Endothelial cell of umbilical vein (primary cell): Measurements from ENCODE around the gene LANCL2. TPM values are rescaled to one million over a fixed set of nuclear protein-coding genes. Genes with fewer than 3 reads are reported as not detected.

Experiments
- BruUV-seq: library from RNA; stranded (reverse); fragments of 400-500 nt; replicated peaks from 2 replicates; lab custom pipeline; 2021; lab: Mats Ljungman, UMichigan
- CTCF ChIA-PET: fragments of 300-600, 350-600 bp; sonication (Branson Sonifier 250); formaldehyde crosslinking; loops from one replicate; lab custom pipeline; 2021; ENCODE audit warnings: antibody characterized with exemption, inconsistent platforms; lab: Charles Lee
- POLR2A ChIA-PET: fragments of 300-600, 350-600 bp; sonication (Branson Sonifier 250); formaldehyde crosslinking; loops from one replicate; lab custom pipeline; 2021; ENCODE audit warnings: antibody characterized with exemption, inconsistent platforms; lab: Charles Lee
- DNase-seq: peaks from one replicate; pipeline ENCODE4 v3.0.0-alpha.2; 2011; ENCODE audit warnings: low read depth, low spot score
- FAIRE-seq: peaks from 2 replicates; lab custom pipeline; 2011; peaks lifted over from hg19 to GRCh38; lab: Jason Lieb, UNC
- H2AFZ ChIP-seq: 2 replicates; pipeline ENCODE4 v1.6.0; 2012; ENCODE audit warnings: low read depth, low read length, control low read depth, inconsistent platforms
- H3K27ac ChIP-seq: 2 replicates; pipeline ENCODE4 v1.5.1; 2011; ENCODE audit warnings: low read depth, mild to moderate bottlenecking, control low read depth, low read length, moderate library complexity; ENCODE audit not compliant: insufficient read depth
- H3K27me3 ChIP-seq, 2 experiments: 2 replicates each; pipeline versions ENCODE4 v1.6.0 to v1.6.1; 2011; ENCODE audit warnings: low read length in 2 of 2, mixed read lengths in 1 of 2; ENCODE audit not compliant: control insufficient read depth in 2 of 2, insufficient read depth in 2 of 2
- H3K36me3 ChIP-seq, 2 experiments: 2 replicates in 1 of 2; 3 replicates in 1 of 2; pipeline ENCODE4 v1.5.1; 2011; ENCODE audit warnings: low read length in 2 of 2, mild to moderate bottlenecking in 1 of 2, moderate library complexity in 1 of 2; ENCODE audit not compliant: control insufficient read depth in 2 of 2, insufficient read depth in 2 of 2; ENCODE audit errors: extremely low read depth in 1 of 2
- H3K4me1 ChIP-seq: 3 replicates; pipeline ENCODE4 v1.5.1; 2011; ENCODE audit warnings: mild to moderate bottlenecking, low read length; ENCODE audit not compliant: control insufficient read depth, insufficient read depth; ENCODE audit errors: extremely low read depth
- H3K4me2 ChIP-seq: 2 replicates; pipeline ENCODE4 v1.6.1; 2011; ENCODE audit warnings: low read length, control low read depth, mixed read lengths; ENCODE audit not compliant: insufficient read depth
- H3K4me3 ChIP-seq, 3 experiments: fragments of 200-600 bp in 1 of 3; sonication (generic), shearing (Covaris generic) in 1 of 3; replicated peaks in 1 of 3; 2 replicates each; pipeline ENCODE4 v1.5.1; 2011 to 2016; ENCODE audit warnings: control low read depth in 3 of 3, low read length in 3 of 3, mild to moderate bottlenecking in 2 of 3, inconsistent platforms in 1 of 3, low read depth in 1 of 3, moderate library complexity in 1 of 3; ENCODE audit not compliant: insufficient read depth in 1 of 3
- H3K79me2 ChIP-seq: 2 replicates; pipeline ENCODE4 v1.6.0; 2012; ENCODE audit warnings: low read length, inconsistent platforms; ENCODE audit not compliant: control insufficient read depth, insufficient read depth
- H3K9ac ChIP-seq: replicated peaks from 2 replicates; pipeline ENCODE3; 2011; ENCODE audit warnings: low read length, control low read depth; ENCODE audit not compliant: insufficient read depth; ENCODE audit errors: extremely low read depth
- H3K9me1 ChIP-seq: replicated peaks from 3 replicates; pipeline ENCODE4 v1.6.0; 2011; ENCODE audit warnings: mild to moderate bottlenecking, low read length; ENCODE audit not compliant: control insufficient read depth, insufficient read depth; ENCODE audit errors: extremely low read depth
- H3K9me3 ChIP-seq: replicated peaks from 2 replicates; pipeline ENCODE4 v1.5.1; 2012; ENCODE audit warnings: low read length, inconsistent platforms; ENCODE audit not compliant: control insufficient read depth, insufficient read depth
- H4K20me1 ChIP-seq: replicated peaks from 2 replicates; pipeline ENCODE3; 2011; ENCODE audit warnings: mild to moderate bottlenecking, low read length; ENCODE audit not compliant: control insufficient read depth, insufficient read depth; ENCODE audit errors: extremely low read depth
- EZH2 ChIP-seq: IDR thresholded peaks from 2 replicates; pipeline ENCODE4 v1.6.1; 2012; ENCODE audit warnings: borderline replicate concordance, low read depth, mild to moderate bottlenecking, moderate library complexity, low read length, inconsistent platforms; ENCODE audit not compliant: severe bottlenecking
- FOS ChIP-seq: IDR thresholded peaks from 2 replicates; pipeline ENCODE4 v1.6.1; 2011; ENCODE audit warnings: mild to moderate bottlenecking, low read length, moderate library complexity, borderline replicate concordance; ENCODE audit not compliant: insufficient read depth
- GATA2 ChIP-seq: IDR thresholded peaks from 2 replicates; pipeline ENCODE4 v1.7.0; 2011; ENCODE audit warnings: low read depth, mild to moderate bottlenecking, moderate library complexity, mixed read lengths, low read length; ENCODE audit not compliant: insufficient read length, insufficient read depth
- JUN ChIP-seq: IDR thresholded peaks from 2 replicates; pipeline ENCODE4 v1.6.1; 2011; ENCODE audit warnings: borderline replicate concordance, low read depth; ENCODE audit not compliant: insufficient read length, insufficient read depth
- MYC ChIP-seq: IDR thresholded peaks from one replicate; pipeline ENCODE4 v1.6.1; 2011; ENCODE audit warnings: mild to moderate bottlenecking, low read depth, low read length
- POLR2A ChIP-seq: IDR thresholded peaks from 2 replicates; pipeline ENCODE4 v1.6.1; 2012; ENCODE audit warnings: low read depth, mild to moderate bottlenecking, control low read depth, low read length
- POLR2AphosphoS5 ChIP-seq: IDR thresholded peaks from 2 replicates; pipeline ENCODE4 v1.6.1; 2012; ENCODE audit warnings: low read depth, mild to moderate bottlenecking, control low read depth, low read length, moderate library complexity; ENCODE audit not compliant: insufficient read depth
- dilution Hi-C: fragments of 300-500 bp; cut with MboI; formaldehyde crosslinking; loops from one replicate; pipeline ENCODE4 v1.15.0; 2019; ENCODE audit warnings: low sequenced_read_pairs; ENCODE audit not compliant: extremely low pct_ligation_motif_present
- intact Hi-C: fragments of 100-400 bp; cut with micrococcal nuclease; formaldehyde crosslinking; loops from one replicate; pipeline ENCODE4 v1.10.0; 2022
- polyA plus RNA-seq, 4 experiments: library from polyadenylated mRNA; depleted of rRNA in 3 of 4; stranded (reverse) in 3 of 4; unstranded in 1 of 4; fragments of >200 nt; gene quantifications; 2 replicates each; pipeline versions ENCODE4 v1.2.1 to v1.2.3, GENCODE V29; 2011 to 2012; ENCODE audit warnings: missing spikeins in 1 of 4
- total RNA-seq: library from RNA; stranded (reverse); gene quantifications from 2 replicates; pipeline ENCODE4 v1.2.3, GENCODE V29; 2021
- TF ChIP-seq, protein P1 (sequence below): IDR thresholded peaks from 2 replicates; pipeline ENCODE4 v1.6.1; 2011; ENCODE audit not compliant: insufficient read depth, insufficient read length
- TF ChIP-seq, protein P2 (sequence below), 2 donors: IDR thresholded peaks; 1 replicate in 1 of 2; 2 replicates in 1 of 2; pipeline ENCODE4 v1.5.1; 2011; ENCODE audit warnings: low read length in 2 of 2, mild to moderate bottlenecking in 2 of 2, moderate library complexity in 2 of 2, control low read depth in 1 of 2, inconsistent platforms in 1 of 2, low read depth in 1 of 2; ENCODE audit not compliant: insufficient read depth in 1 of 2; ENCODE audit errors: extremely low read depth in 1 of 2

Gene LANCL2
- total and polyA plus RNA-seq, 2 donors (not counting 3 experiments of a cell fraction or from before 2014, with no cell fraction given): 19.2 to 25.3 TPM

DNA sequence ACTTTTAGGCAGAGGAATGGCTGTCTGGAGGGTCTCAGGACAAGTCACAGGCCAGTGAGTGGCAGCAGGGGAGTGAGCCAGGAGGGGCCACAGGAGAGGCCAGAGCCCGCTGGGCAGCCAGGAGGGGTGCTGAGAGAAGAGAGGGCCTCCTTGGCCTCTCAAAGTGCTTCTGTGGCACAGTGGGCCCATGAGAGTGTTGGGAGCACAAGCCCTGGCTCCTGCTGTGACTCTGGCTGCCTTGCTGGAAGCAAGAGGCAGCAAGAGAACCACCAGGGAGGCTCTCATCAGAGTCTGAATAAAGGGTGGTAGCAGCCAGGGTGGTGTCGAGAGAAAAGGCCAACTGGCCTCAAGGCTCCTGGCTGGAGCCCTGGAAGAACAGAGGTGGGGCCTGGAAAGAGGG is 116.0 kb downstream of the LANCL2 start:
- Histone ChIP-seq H2AFZ (no peak overlapping the region), H3K27me3 (no peaks in the 10 kb centered on the region), H3K79me2 (peaks cover 9% of the 10 kb centered on the region), H3K36me3 (peaks cover 4 to 11% of the 10 kb centered on the region in 2 experiments), H3K9me1 (no peaks in the 10 kb centered on the region), H3K4me1 (no peaks in the 10 kb centered on the region), H3K4me3 (no peak overlapping the region), H3K4me2 (no peak overlapping the region), H3K27ac (no peak overlapping the region), H3K9ac (no peak overlapping the region), H4K20me1 (peaks cover 2% of the 10 kb centered on the region), H3K9me3 (no peaks in the 10 kb centered on the region)
- intact Hi-C loops: no loop called here
- dilution Hi-C loops: no loop called here
- BruUV-seq: no TSS peak
- FAIRE-seq (no peak), DNase-seq (no peak)
- POLR2A ChIA-PET: no interaction called here
- CTCF ChIA-PET: no interaction called here
- TF ChIP-seq, protein P1, sequence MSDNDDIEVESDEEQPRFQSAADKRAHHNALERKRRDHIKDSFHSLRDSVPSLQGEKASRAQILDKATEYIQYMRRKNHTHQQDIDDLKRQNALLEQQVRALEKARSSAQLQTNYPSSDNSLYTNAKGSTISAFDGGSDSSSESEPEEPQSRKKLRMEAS: no peak
- TF ChIP-seq POLR2AphosphoS5 (no peak), JUN (no peak), FOS (no peak)

DNA sequence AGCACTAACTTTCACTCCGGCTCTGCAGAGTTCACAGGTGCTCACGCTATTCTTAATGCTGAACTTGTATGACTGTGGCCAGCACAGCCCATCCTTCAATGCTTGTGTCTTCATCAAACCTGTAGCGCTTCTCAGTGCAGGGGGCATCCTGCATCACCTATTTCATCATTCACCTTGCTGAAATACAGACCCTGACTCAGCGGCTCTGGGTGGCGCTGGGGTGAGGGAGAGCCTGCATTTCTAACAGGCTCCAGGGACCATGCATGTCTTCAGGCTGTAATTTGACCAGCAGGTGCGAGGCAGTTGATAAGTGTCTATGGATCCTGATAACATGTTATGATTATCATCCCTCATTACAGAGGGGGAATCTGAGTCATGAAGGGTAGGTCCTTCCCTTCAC is 117.9 kb downstream of the LANCL2 start:
- peaks cover 2% of the 10 kb centered on the region for H4K20me1 ChIP-seq
- peaks cover 13% of the 10 kb centered on the region for H3K79me2 ChIP-seq
- no peaks in the 10 kb centered on the region for H3K9me3 ChIP-seq
- FAIRE-seq: no peak
- H3K36me3 ChIP-seq: peaks cover 4 to 12% of the 10 kb centered on the region in 2 experiments
- no peak overlapping the region for H3K9ac ChIP-seq
- ChIA-PET CTCF (no interaction called here), POLR2A (no interaction called here)
- no peak overlapping the region for H2AFZ ChIP-seq
- H3K4me3 ChIP-seq: no peak overlapping the region
- no peak overlapping the region for H3K27ac ChIP-seq
- TF ChIP-seq EZH2 (no peak), FOS (no peak), POLR2A (no peak), MYC (no peak), GATA2 (no peak), POLR2AphosphoS5 (no peak), JUN (no peak)
- TF ChIP-seq, protein P2, sequence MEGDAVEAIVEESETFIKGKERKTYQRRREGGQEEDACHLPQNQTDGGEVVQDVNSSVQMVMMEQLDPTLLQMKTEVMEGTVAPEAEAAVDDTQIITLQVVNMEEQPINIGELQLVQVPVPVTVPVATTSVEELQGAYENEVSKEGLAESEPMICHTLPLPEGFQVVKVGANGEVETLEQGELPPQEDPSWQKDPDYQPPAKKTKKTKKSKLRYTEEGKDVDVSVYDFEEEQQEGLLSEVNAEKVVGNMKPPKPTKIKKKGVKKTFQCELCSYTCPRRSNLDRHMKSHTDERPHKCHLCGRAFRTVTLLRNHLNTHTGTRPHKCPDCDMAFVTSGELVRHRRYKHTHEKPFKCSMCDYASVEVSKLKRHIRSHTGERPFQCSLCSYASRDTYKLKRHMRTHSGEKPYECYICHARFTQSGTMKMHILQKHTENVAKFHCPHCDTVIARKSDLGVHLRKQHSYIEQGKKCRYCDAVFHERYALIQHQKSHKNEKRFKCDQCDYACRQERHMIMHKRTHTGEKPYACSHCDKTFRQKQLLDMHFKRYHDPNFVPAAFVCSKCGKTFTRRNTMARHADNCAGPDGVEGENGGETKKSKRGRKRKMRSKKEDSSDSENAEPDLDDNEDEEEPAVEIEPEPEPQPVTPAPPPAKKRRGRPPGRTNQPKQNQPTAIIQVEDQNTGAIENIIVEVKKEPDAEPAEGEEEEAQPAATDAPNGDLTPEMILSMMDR (IDR thresholded peaks at IDR 0.05; ENCODE audit: extremely low read depth in 1 of 2, insufficient read depth in 1 of 2, low read depth in 1 of 2, low read length in 2 of 2): no peak
- TF ChIP-seq, protein P1: no peak
- intact Hi-C loops (no loop called here), dilution Hi-C loops (no loop called here)
- no peak for DNase-seq
- no peaks in the 10 kb centered on the region for H3K9me1 ChIP-seq
- no peaks in the 10 kb centered on the region for H3K27me3 ChIP-seq
- no peak overlapping the region for H3K4me2 ChIP-seq
- BruUV-seq: no TSS peak
- no peaks in the 10 kb centered on the region for H3K4me1 ChIP-seq
